DOHH2 (cell line): ENCODE measurements around the gene SLC39A12.

Source experiments
- H3F3A ChIP-seq: fragments of 200-600 bp; sonication (generic), shearing (Covaris generic); 2 replicates; pipeline ENCODE4 v1.6.0; 2016; ENCODE audit warnings: antibody characterized with exemption, mild to moderate bottlenecking; ENCODE audit not compliant: control insufficient read depth, insufficient read depth
- H3K27ac ChIP-seq: fragments of 200-600 bp; sonication (generic); 2 replicates; pipeline ENCODE4 v1.5.1; 2014; ENCODE audit warnings: low read depth, mild to moderate bottlenecking, low read length, moderate library complexity
- H3K27me3 ChIP-seq: fragments of 200-600 bp; sonication (generic); 2 replicates; pipeline ENCODE4 v1.6.1; 2014; ENCODE audit warnings: mild to moderate bottlenecking, low read length, mixed read lengths; ENCODE audit not compliant: control insufficient read depth
- H3K36me3 ChIP-seq: fragments of 200-600 bp; sonication (generic); 2 replicates; pipeline ENCODE4 v1.6.1; 2014; ENCODE audit warnings: mild to moderate bottlenecking, low read length, moderate library complexity, mixed read lengths; ENCODE audit not compliant: control insufficient read depth
- H3K4me1 ChIP-seq: fragments of 200-600 bp; sonication (generic); 2 replicates; pipeline ENCODE4 v1.6.1; 2014; ENCODE audit warnings: mild to moderate bottlenecking, low read length, mixed read lengths; ENCODE audit not compliant: control insufficient read depth
- H3K4me2 ChIP-seq: fragments of 200-600 bp; sonication (generic); 2 replicates; pipeline ENCODE4 v1.6.0; 2014; ENCODE audit warnings: mild to moderate bottlenecking, low read length, moderate library complexity
- H3K4me3 ChIP-seq: fragments of 200-600 bp; sonication (generic); 2 replicates; pipeline ENCODE4 v1.5.1; 2014; ENCODE audit warnings: mild to moderate bottlenecking, low read length, mixed read lengths
- H3K79me2 ChIP-seq: fragments of 200-600 bp; sonication (generic); 2 replicates; pipeline ENCODE4 v1.6.1; 2014; ENCODE audit warnings: mild to moderate bottlenecking, low read length, mixed read lengths; ENCODE audit not compliant: control insufficient read depth
- H3K9me2 ChIP-seq: fragments of 200-600 bp; sonication (generic); replicated peaks from 2 replicates; pipeline ENCODE4 v1.6.1; 2014; ENCODE audit warnings: mild to moderate bottlenecking, low read length, mixed read lengths; ENCODE audit not compliant: control insufficient read depth
- H3K9me3 ChIP-seq: fragments of 200-600 bp; sonication (generic); 2 replicates; pipeline ENCODE4 v1.6.1; 2014; ENCODE audit warnings: antibody characterized with exemption, low read length, mixed read lengths; ENCODE audit not compliant: control insufficient read depth, insufficient read depth
- H4K20me1 ChIP-seq: fragments of 200-600 bp; sonication (generic); 2 replicates; pipeline ENCODE4 v1.6.0; 2014; ENCODE audit warnings: low read depth, mild to moderate bottlenecking, antibody characterized with exemption, low read length, moderate library complexity; ENCODE audit not compliant: control insufficient read depth, insufficient read depth
- CTCF ChIP-seq: fragments of 200-600 bp; sonication (generic); IDR thresholded peaks from one replicate; pipeline ENCODE4 v1.5.1; 2014; ENCODE audit warnings: antibody characterized with exemption, mild to moderate bottlenecking, low read depth, low read length; ENCODE audit not compliant: poor library complexity, severe bottlenecking
- EZH2phosphoT487 ChIP-seq: fragments of 200-600 bp; sonication (generic); IDR thresholded peaks from 2 replicates; pipeline ENCODE4 v1.6.1; 2017; ENCODE audit warnings: borderline replicate concordance, mild to moderate bottlenecking, antibody characterized with exemption, low read length, moderate library complexity, mixed read lengths

The SLC39A12 gene

GRCh38 chr10:18086746-18087145, 135.0 kb downstream of the SLC39A12 start:
- TF ChIP-seq EZH2phosphoT487 = no peak
- no peak for TF ChIP-seq CTCF
- H3K9me2 ChIP-seq = no peaks in the 10 kb centered on the region
- no peaks in the 10 kb centered on the region for H3K9me3 ChIP-seq
- no peaks in the 10 kb centered on the region for H3K4me1 ChIP-seq
- no peaks in the 10 kb centered on the region for H3K79me2 ChIP-seq
- no peak overlapping the region for H3K27ac ChIP-seq
- H3K36me3 ChIP-seq = no peaks in the 10 kb centered on the region
- no peaks in the 10 kb centered on the region for H3F3A ChIP-seq
- H3K4me2 ChIP-seq = no peak overlapping the region
- H3K27me3 ChIP-seq = no peaks in the 10 kb centered on the region
- no peak overlapping the region for H3K4me3 ChIP-seq
- no peaks in the 10 kb centered on the region for H4K20me1 ChIP-seq

GRCh38 chr10:18087355-18087754, 135.6 kb downstream of the SLC39A12 start:
- Histone ChIP-seq H3F3A (no peaks in the 10 kb centered on the region), H3K4me3 (no peak overlapping the region), H3K4me1 (no peaks in the 10 kb centered on the region), H3K79me2 (no peaks in the 10 kb centered on the region), H3K9me2 (no peaks in the 10 kb centered on the region), H4K20me1 (no peaks in the 10 kb centered on the region), H3K27ac (no peak overlapping the region), H3K9me3 (no peaks in the 10 kb centered on the region), H3K27me3 (no peaks in the 10 kb centered on the region), H3K4me2 (no peak overlapping the region), H3K36me3 (no peaks in the 10 kb centered on the region)
- TF ChIP-seq EZH2phosphoT487 (no peak), CTCF (no peak)
